M059J (cell line): ENCODE results near the gene PRKAG1. TPM values are rescaled to one million over a fixed set of nuclear protein-coding genes. Genes with fewer than 3 reads are reported as not detected.

ENCODE experiments used
- DNase-seq: peaks from one replicate; pipeline ENCODE4 v3.0.0-alpha.2; 2012; ENCODE audit warnings: low read depth
- total RNA-seq: library from RNA; depleted of rRNA; stranded (reverse); fragments of >200 nt; shearing (Covaris generic); gene quantifications from 2 replicates; pipeline ENCODE4 v1.2.3, GENCODE V29; 2014

The PRKAG1 gene
- total RNA-seq, 1 experiment from 2014 or later = 56.0 TPM

- DNase-seq = no peak
These were observed 36.0 kb downstream of the PRKAG1 start for GRCh38 chr12:48982397-48983080.

- DNase-seq = no peak
These were observed 36.8 kb downstream of the PRKAG1 start for GRCh38 chr12:48981757-48982157.

DNA sequence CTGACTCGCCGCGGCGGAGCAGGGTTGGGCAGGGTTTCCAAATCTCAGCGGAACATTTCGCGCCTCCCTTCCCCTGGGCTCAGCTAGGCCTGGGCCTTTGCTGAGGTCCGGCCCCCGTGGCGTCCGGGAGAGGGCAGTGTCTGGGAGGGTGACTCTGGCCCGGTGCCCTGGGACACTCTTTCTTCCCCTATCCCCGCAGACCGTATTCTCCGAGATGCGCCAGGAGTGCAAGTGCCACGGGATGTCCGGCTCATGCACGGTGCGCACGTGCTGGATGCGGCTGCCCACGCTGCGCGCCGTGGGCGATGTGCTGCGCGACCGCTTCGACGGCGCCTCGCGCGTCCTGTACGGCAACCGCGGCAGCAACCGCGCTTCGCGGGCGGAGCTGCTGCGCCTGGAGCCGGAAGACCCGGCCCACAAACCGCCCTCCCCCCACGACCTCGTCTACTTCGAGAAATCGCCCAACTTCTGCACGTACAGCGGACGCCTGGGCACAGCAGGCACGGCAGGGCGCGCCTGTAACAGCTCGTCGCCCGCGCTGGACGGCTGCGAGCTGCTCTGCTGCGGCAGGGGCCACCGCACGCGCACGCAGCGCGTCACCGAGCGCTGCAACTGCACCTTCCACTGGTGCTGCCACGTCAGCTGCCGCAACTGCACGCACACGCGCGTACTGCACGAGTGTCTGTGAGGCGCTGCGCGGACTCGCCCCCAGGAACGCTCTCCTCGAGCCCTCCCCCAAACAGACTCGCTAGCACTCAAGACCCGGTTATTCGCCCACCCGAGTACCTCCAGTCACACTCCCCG, 37.4 kb downstream of the PRKAG1 start:
- DNase-seq = no peak

GRCh38 chr12:48980389-48980952, 38.1 kb downstream of the PRKAG1 start:
- DNase-seq = no peak

DNA sequence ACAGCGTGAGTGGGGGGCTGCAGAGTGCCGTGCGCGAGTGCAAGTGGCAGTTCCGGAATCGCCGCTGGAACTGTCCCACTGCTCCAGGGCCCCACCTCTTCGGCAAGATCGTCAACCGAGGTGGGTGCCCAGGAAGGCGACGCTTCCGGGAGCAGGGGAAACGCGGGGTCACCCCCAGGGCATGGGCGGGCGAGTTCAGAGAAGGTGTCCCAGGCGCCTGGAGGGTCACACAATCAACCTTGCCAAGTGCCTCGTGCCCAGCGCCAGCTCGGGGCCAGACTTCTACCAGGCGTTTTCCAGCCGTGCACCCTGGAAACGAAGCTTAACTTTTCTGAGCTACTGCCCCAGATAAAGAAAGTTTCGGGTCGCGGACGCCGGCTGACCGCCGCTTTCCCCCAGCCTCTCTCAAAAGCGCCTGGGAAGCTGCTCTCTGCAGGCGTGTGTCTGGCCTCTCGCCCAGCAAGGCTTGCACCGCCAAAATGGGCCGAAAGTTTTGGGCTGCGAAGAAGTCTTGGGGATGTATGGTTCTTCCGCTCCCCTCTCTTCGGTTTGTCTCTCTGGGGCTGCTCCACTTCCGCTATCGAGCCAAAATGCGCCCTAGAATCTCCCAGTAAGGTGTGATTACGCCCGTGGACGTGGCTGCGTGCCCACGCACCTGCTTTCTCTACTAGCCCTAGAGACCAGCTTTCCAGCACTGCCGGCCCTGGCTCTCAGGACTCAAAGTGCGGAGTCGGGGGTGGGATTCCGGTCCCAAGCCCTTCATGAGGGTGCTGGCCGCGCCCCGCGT, 38.8 kb downstream of the PRKAG1 start:
- no peak for DNase-seq

GRCh38 chr12:48978741-48979601, 39.6 kb downstream of the PRKAG1 start:
- no peak for DNase-seq

GRCh38 chr12:48978291-48978740, 40.3 kb downstream of the PRKAG1 start, which contains the start of gene WNT1:
TSS of gene WNT1 (plus strand) at chr12:48978322. CDS start at chr12:48978651, 329 bp downstream.
- DNase-seq = no peak

GRCh38 chr12:48977290-48978281, 41.0 kb downstream of the PRKAG1 start:
- peak; percentile 45 for DNase-seq

DNA sequence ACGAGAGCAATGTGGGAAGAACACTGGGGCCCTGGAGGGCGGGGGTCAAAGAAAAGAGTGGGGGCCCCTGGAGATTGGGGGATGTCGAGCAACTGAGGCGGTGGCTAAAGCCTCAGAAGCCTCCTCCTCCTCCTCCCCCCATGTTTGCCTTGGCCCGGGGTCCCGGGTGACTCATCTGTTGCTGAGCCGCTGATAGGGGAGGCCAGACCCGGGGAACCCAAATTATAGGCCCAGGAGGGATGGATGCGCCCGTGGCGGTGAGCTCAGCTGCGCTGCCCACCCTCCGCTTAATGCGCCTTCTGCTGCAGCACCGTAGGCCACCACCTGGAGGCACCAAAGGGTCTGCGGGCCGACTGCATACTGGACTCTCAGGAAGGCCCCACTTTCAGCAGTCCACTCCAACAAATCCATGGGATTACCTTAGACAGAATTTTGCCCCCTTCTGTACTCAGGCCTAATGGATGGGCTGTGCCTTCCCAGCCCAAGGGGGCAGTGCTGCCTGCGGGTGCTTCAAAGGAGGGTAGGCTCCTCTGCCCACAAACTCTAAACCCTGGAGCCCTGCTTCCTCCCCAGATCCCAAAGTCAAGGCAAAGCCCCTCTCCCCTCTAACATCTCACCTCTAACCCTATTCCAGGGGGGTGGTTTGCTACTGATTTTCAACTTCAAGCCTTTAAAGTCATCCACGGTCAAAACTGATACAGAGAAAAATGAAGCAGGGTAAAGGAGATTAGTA, 44.5 kb downstream of the PRKAG1 start:
- DNase-seq = no peak

- DNase-seq = peak; percentile 48
These were observed 45.0 kb downstream of the PRKAG1 start for GRCh38 chr12:48973531-48973930.

DNA sequence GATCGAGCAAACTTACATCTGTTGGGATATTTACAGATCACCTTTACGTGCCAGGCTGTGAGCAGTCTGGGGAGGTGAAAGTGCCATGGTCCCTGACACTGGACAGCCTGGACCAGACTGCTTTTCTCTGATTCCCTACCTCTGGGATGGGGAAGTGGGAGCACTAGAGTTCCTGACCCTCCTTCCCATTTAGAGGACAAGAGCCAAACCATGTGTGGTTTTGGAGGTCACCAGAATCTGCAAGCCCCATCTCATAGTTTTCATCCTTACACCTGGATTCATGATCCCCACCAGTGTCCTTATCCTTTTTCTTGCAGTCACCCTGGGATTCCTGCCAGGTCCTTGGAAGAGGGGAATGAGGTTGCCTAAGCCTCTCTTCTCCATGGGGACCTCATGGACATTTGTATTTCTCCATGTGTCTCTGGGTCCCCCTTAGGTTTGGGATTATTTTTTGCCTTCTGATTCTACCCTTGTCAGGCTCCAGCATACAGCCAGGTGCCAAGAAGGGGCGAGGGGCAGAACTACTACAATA, 45.6 kb downstream of the PRKAG1 start:
- peak; percentile 38 for DNase-seq

- peak; percentile 89 for DNase-seq
These were observed 46.2 kb downstream of the PRKAG1 start for GRCh38 chr12:48972213-48972951.

GRCh38 chr12:48970702-48971334, 47.8 kb downstream of the PRKAG1 start:
- no peak for DNase-seq

DNA sequence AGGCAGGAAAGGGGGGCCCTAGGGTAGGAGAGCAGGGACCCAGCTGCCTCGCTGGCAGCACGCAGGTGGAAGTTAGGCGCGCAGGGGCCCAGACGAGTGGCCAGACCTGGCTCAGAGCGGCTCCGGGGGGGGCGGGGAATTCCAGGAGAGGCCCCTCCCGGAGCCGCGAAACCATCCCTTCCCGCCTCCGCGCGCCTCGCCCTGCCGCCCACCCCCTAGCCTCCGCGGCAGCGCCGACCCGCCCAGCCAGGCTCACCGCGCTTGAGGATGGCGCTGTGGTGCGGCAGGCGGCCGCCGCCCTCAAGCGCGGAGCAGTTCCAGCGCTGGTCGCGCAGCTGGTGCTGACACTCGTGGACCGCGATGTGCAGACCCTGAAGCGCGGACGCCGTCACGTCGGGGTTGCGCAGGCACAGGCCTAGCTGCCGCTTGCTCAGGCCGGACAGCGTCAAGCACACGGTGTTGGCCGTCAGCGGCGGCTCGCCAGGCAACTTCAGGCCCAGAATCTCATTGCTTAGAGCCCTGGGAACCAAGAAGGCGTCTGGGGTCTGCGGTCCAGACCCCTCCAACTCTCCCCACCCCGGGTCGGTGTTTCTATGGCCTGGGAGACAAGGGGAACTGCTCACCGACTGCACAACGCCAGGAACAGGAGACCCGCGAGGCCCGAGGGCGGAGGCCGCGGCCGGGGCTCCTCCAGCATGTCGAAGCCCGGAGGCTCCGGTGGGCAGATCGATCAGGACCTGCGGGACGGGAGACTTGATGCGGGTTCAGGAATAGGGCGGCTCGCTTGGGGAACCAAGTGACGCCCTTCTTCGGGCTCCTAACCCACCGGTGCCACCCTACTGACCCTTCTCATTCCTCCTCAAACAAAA, 48.5 kb downstream of the PRKAG1 start:
- DNase-seq = no peak

DNA sequence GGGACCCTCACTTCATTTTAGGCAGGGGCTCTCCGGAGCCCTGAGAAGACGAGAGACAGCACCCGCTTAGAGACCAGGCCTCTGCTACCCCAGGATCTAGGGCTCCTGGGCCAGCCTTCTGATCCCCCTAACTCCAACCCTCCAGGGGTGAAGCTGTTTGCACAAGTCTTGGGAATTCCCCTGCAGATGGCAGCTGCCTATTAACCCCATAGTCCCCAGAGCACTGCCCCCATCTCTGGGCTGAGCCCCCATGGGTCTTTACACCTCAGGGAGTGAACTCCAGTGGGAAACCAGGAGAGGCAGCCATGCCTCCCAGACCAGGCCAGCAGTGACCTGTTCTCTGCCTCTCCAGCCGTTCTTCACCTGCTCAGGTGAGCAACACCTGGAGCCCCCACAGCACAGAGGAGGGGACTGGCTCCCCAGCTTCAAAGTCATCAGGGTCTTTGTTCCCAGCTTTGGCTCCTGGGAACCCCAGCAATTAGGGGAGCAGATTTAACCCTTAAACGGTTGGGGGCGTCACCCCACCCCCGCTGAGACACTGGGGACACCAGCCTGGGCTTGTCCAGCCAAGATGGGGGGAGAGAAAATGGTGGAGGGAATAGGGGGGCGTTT, 49.3 kb downstream of the PRKAG1 start:
- no peak for DNase-seq

- DNase-seq = no peak
These were observed 50.1 kb downstream of the PRKAG1 start for GRCh38 chr12:48968467-48968866.
